Left ventricle myocardium superior (tissue), 1 donor: ENCODE measurements around the gene TIMM9. TPM values are rescaled to one million over a fixed set of nuclear protein-coding genes. Genes with fewer than 3 reads are reported as not detected.
"Not testable (repeated sequence)": the region's sequence is repeated elsewhere in the genome, so short reads cannot be mapped to it uniquely, and the experiment has no call there.

Experiments used
- ATAC-seq: fragments of 200-7000 bp; cut with Tn5 transposase; one replicate; pipeline ENCODE4 v1.9.1; 2020; ENCODE audit warnings: mild to moderate bottlenecking, moderate library complexity
- DNase-seq: peaks from one replicate; pipeline ENCODE4 v3.0.0-alpha.2; 2020
- intact Hi-C: fragments of 100-400 bp; cut with micrococcal nuclease; formaldehyde crosslinking; loops from one replicate; pipeline ENCODE4 v1.11.0; 2022
- total RNA-seq: library from RNA; stranded (reverse); fragmentation: NEBNext Ultra II Directional; extraction: Animal tissue kit (Norgen Biotek cat#: 25700); gene quantifications from one replicate; pipeline ENCODE4 v1.2.1, GENCODE V29; 2021
- donor health status: DM: no; HTN: yes; CAD: no; lungs with severe emphysema.

Gene TIMM9
- total RNA-seq, 1 donor from 2014 or later: 29.9 TPM

GRCh38 chr14:58408681-58409215 is 18.6 kb downstream of the TIMM9 start:
- DNase-seq (no peak), ATAC-seq (no peak)
- intact Hi-C loops: no loop called here

GRCh38 chr14:58401587-58401986 is 25.7 kb downstream of the TIMM9 start:
- intact Hi-C loops: no loop called here
- DNase-seq (no peak), ATAC-seq (no peak)

GRCh38 chr14:58398895-58399294 is 28.4 kb downstream of the TIMM9 start:
- no peak for DNase-seq
- intact Hi-C loops: no loop called here
- ATAC-seq: no peak

- ATAC-seq (no peak), DNase-seq (no peak)
- intact Hi-C loops: no loop called here
Observed at GRCh38 chr14:58398495-58398894, 28.8 kb downstream of the TIMM9 start.

- ATAC-seq: no peak
- no peak for DNase-seq
- intact Hi-C loops: no loop called here
Observed at GRCh38 chr14:58397156-58397555, 30.2 kb downstream of the TIMM9 start.

- peak; percentile 87 for DNase-seq
- intact Hi-C loops: no loop called here
- peak; percentile 98 for ATAC-seq
Observed at GRCh38 chr14:58395812-58396788, 31.2 kb downstream of the TIMM9 start, which contains the start of gene TOMM20L. Gene TOMM20L (plus strand): TSS chr14:58395930. CDS start chr14:58395958, 28 bp downstream.

GRCh38 chr14:58395562-58395811 is 31.8 kb downstream of the TIMM9 start:
- no peak for ATAC-seq
- intact Hi-C loops: no loop called here
- no peak for DNase-seq

GRCh38 chr14:58390830-58391229 is 36.5 kb downstream of the TIMM9 start:
- DNase-seq (no peak), ATAC-seq (no peak)
- intact Hi-C loops: no loop called here

- DNase-seq: no peak
- ATAC-seq: no peak
- intact Hi-C loops: no loop called here
Observed at GRCh38 chr14:58376791-58377190, 50.5 kb downstream of the TIMM9 start.

GRCh38 chr14:58368956-58369355 is 58.4 kb downstream of the TIMM9 start:
- intact Hi-C loops: no loop called here
- no peak for DNase-seq
- ATAC-seq: no peak

GRCh38 chr14:58367296-58367695 is 60.0 kb downstream of the TIMM9 start:
- ATAC-seq (no peak), DNase-seq (no peak)
- intact Hi-C loops: no loop called here

- intact Hi-C loops: no loop called here
- DNase-seq: no peak
Observed at GRCh38 chr14:58364316-58364715, 63.0 kb downstream of the TIMM9 start.

GRCh38 chr14:58362798-58363412 is 64.4 kb downstream of the TIMM9 start:
- ATAC-seq (peak; percentile 40), DNase-seq (no peak)
- intact Hi-C loops: no loop called here

More at GRCh38 chr14:58364316-58364715, 63.0 kb downstream of the TIMM9 start:
- no peak for ATAC-seq

GRCh38 chr14:58362272-58362671 is 65.1 kb downstream of the TIMM9 start:
- DNase-seq, intact Hi-C loops, ATAC-seq: not testable (repeated sequence)

Other genes with a start within 250 kb of the TIMM9 start
- gene ACTR10, start 227.4 kb downstream of the TIMM9 start, total RNA-seq: 77.2 TPM
- gene PSMA3, start 182.7 kb downstream of the TIMM9 start, total RNA-seq: 163 TPM
- 16.4 TPM for gene ARID4A, start 129.0 kb downstream of the TIMM9 start, total RNA-seq
- gene TOMM20L, start 31.6 kb downstream of the TIMM9 start, total RNA-seq: not detected
- gene KIAA0586, start 188 bp upstream of the TIMM9 start, total RNA-seq: 12.0 TPM
- 2.2 TPM for gene DACT1, start 210.4 kb upstream of the TIMM9 start, total RNA-seq